ENCODE measurements around the gene KRT2. TPM values are rescaled to one million over a fixed set of nuclear protein-coding genes. Genes with fewer than 3 reads are reported as not detected.
"Not testable (repeated sequence)": the region's sequence is repeated elsewhere in the genome, so short reads cannot be mapped to it uniquely, and the experiment has no call there.

The KRT2 gene
- total RNA-seq, 2 donors from 2014 or later = not detected

GRCh38 chr12:52670961-52671360 is 18.9 kb upstream of the KRT2 start:
- Histone ChIP-seq H3K27me3 (no peaks in the 10 kb centered on the region), H3K4me1 (no peaks in the 10 kb centered on the region), H3K27ac (no peak overlapping the region), H3K9me3 (no peaks in the 10 kb centered on the region), H3K36me3 (replicated peaks in 1 of 2; ENCODE audit: insufficient read depth in 1 of 2, low read depth in 2 of 2) (no peaks in the 10 kb centered on the region), H3K4me3 (no peak overlapping the region)
- DNase-seq (no peak), ATAC-seq (no peak)
- WGBS, 2 donors = 79 to 89% methylated on average over 3 of the region's 3 CpGs
- TF ChIP-seq CTCF (IDR thresholded peaks at IDR 0.05) (no peak), POLR2A (IDR thresholded peaks at IDR 0.05) (no peak)
- intact Hi-C loops (cut with DNase I) = no loop called here

- Histone ChIP-seq H3K9me3 (no peaks in the 10 kb centered on the region), H3K4me1 (no peaks in the 10 kb centered on the region), H3K27me3 (no peaks in the 10 kb centered on the region), H3K27ac (no peak overlapping the region), H3K4me3 (no peak overlapping the region), H3K36me3 (replicated peaks in 1 of 2; ENCODE audit: insufficient read depth in 1 of 2, low read depth in 2 of 2) (no peaks in the 10 kb centered on the region)
- intact Hi-C loops (cut with DNase I) = no loop called here
- no peak for TF ChIP-seq CTCF (IDR thresholded peaks at IDR 0.05)
- no peak for TF ChIP-seq POLR2A (IDR thresholded peaks at IDR 0.05)
- no peak for DNase-seq
- ATAC-seq = no peak
- 67 to 77% methylated on average over 4 of the region's 4 CpGs for WGBS, 2 donors
Measured at GRCh38 chr12:52670506-52670905, 18.5 kb upstream of the KRT2 start.

GRCh38 chr12:52669941-52670340 is 17.9 kb upstream of the KRT2 start:
- H3K4me3 ChIP-seq; H3K4me1 ChIP-seq; DNase-seq; H3K27me3 ChIP-seq; ATAC-seq; H3K27ac ChIP-seq; H3K36me3 ChIP-seq (replicated peaks in 1 of 2; ENCODE audit: insufficient read depth in 1 of 2, low read depth in 2 of 2); intact Hi-C loops (cut with DNase I); H3K9me3 ChIP-seq: not testable (repeated sequence)
- WGBS, 2 donors = 79 to 87% methylated on average over 3 of the region's 3 CpGs

GRCh38 chr12:52669426-52669825 is 17.4 kb upstream of the KRT2 start:
- TF ChIP-seq POLR2A (IDR thresholded peaks at IDR 0.05) = no peak
- no peak for TF ChIP-seq CTCF (IDR thresholded peaks at IDR 0.05)
- no peak for DNase-seq
- intact Hi-C loops (cut with DNase I) = no loop called here
- Histone ChIP-seq H3K27me3 (no peaks in the 10 kb centered on the region), H3K4me1 (no peaks in the 10 kb centered on the region), H3K27ac (no peak overlapping the region), H3K36me3 (replicated peaks in 1 of 2; ENCODE audit: insufficient read depth in 1 of 2, low read depth in 2 of 2) (no peaks in the 10 kb centered on the region), H3K4me3 (no peak overlapping the region), H3K9me3 (no peaks in the 10 kb centered on the region)
- no peak for ATAC-seq

GRCh38 chr12:52667931-52668330 is 15.9 kb upstream of the KRT2 start:
- Histone ChIP-seq H3K27me3 (no peaks in the 10 kb centered on the region), H3K27ac (no peak overlapping the region), H3K4me1 (no peaks in the 10 kb centered on the region), H3K36me3 (replicated peaks in 1 of 2; ENCODE audit: insufficient read depth in 1 of 2, low read depth in 2 of 2) (no peaks in the 10 kb centered on the region), H3K4me3 (no peak overlapping the region), H3K9me3 (no peaks in the 10 kb centered on the region)
- DNase-seq (no peak), ATAC-seq (no peak)
- 69 to 75% methylated on average over 7 of the region's 7 CpGs for WGBS, 2 donors
- TF ChIP-seq CTCF (IDR thresholded peaks at IDR 0.05) (no peak), POLR2A (IDR thresholded peaks at IDR 0.05) (no peak)
- intact Hi-C loops (cut with DNase I) = no loop called here

Data from body of pancreas (tissue), 4 donors.